ENCODE measurements around the gene TMEM120B.

Gene TMEM120B

DNA sequence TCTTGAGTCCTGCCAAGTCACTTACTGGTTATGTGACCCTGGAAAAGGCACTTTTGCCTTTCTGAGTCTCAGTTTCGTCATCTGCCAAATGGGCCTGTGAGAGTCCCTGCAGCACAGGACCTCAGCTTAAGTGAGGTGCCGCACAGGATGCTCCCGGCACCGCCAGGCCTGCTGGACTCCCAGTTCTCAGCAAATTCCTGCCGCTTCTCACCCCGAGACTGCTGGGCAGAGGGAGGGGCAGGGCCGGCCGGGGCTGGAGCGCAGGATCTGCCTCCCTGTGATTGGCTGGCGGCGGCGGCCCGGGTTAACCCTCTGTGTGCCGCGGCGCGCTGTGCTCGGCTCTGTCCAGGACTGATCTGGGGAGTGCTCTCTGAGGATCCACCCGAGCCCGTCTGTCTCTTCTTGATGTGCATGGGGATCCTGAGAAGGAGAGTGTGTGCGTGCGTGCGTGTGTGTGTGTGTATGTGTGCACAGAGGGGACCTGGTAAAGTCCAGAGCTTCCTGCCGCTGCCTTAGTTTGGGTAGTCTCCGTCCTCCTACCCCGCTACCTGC lies 99.8 kb downstream of the TMEM120B start:
- Histone ChIP-seq H3K27me3 (no peaks in the 10 kb centered on the region), H3K36me3 (peaks cover 76 to 92% (median 85%) of the 10 kb centered on the region in 11 experiments), H3K27ac (peak overlapping the region in 9 of 11 experiments; percentile 50 to 81 (median 70); a peak in 17 of 22 replicates), H3K9me3 (replicated peaks in 1 of 11) (no peaks in the 10 kb centered on the region), H3K4me2 (peak overlapping the region; percentile 89 to 99 (median 96)), H3K4me3 (peak overlapping the region; percentile 53 to 76 (median 64)), H3K4me1 (peaks cover 48 to 61% (median 55%) of the 10 kb centered on the region in 10 experiments), H3K9ac (peak overlapping the region; percentile 68 to 81 (median 77); a peak in 21 of 22 replicates), H4K20me1 (peaks cover 59 to 96% (median 94%) of the 10 kb centered on the region in 11 experiments)
- no peak for TF ChIP-seq Cebpa-rat (IDR thresholded peaks at IDR 0.05)

DNA sequence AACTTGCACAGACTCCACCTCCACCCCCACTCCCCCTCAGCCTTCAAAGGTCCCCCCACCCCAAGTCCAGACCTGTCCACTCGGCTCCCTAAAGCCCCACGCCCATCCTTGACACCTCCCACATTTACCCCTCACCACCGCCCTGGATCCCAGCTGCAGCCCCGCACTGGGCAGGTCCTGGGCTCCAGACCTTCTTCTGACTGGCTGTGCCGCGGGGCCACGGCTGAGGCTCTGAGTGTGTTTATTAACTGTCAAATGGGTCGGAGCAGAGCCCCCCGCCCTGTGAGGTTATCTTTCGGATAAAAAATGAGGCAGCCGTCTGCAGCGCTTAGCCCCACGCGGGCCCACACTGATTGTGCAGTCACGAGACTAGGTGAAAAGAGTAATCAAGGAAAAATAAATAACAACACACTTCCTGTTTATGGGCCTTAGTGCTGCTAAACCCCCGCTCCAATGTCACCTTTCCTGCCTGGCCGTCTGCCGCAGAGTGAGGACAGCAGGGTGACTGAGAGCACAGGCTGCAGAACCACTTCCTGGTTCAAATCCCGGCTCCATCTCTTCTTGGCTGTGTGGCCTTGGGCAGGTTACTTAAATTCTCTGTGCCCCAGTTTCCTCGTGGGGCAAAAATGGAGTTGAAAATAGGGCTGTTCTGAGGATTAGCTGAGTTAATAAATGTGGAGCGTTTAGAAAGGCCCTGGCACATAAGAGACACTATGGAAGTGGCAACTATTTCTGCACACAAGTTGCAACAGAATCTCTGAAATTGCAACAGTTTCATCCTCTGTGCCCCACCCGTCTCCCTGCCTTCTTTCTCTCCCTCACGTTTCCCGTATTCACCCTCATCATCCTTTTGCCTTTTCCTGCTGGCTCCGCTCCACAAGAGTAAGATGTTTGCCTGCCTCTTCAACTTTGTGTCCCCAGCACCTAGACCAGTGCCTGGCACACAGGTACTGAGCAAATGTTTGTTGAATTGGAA lies 100.7 kb downstream of the TMEM120B start:
- peak in 1 of 11 experiments; percentile 51; a peak in 2 of 22 replicates for TF ChIP-seq Cebpa-rat (IDR thresholded peaks at IDR 0.05)
- Histone ChIP-seq H3K4me2 (peak overlapping the region; percentile 89 to 99 (median 96)), H3K36me3 (peaks cover 76 to 92% (median 86%) of the 10 kb centered on the region in 11 experiments), H3K4me3 (peak overlapping the region; percentile 53 to 76 (median 64); a peak in 19 of 20 replicates), H3K9me3 (replicated peaks in 1 of 11) (no peaks in the 10 kb centered on the region), H3K27ac (peak overlapping the region in 9 of 11 experiments; percentile 14 to 81 (median 40); a peak in 14 of 22 replicates), H3K27me3 (no peaks in the 10 kb centered on the region), H3K9ac (peak overlapping the region in 10 of 11 experiments; percentile 43 to 80 (median 76); a peak in 19 of 22 replicates), H3K4me1 (peaks cover 41 to 61% (median 53%) of the 10 kb centered on the region in 10 experiments), H4K20me1 (peaks cover 51 to 94% (median 89%) of the 10 kb centered on the region in 11 experiments)

GRCh38 chr12:121813951-121814350 lies 101.4 kb downstream of the TMEM120B start:
- Histone ChIP-seq H3K9ac (peak overlapping the region in 7 of 11 experiments; percentile 8 to 80 (median 77); a peak in 10 of 22 replicates), H3K27me3 (no peaks in the 10 kb centered on the region), H3K4me1 (peaks cover 36 to 58% (median 54%) of the 10 kb centered on the region in 10 experiments), H3K36me3 (peaks cover 76 to 91% (median 83%) of the 10 kb centered on the region in 11 experiments), H3K27ac (peak overlapping the region in 6 of 11 experiments; percentile 18 to 81 (median 42); a peak in 6 of 22 replicates), H3K4me2 (peak overlapping the region; percentile 89 to 99 (median 96); a peak in 20 of 22 replicates), H4K20me1 (peaks cover 46 to 89% (median 82%) of the 10 kb centered on the region in 11 experiments), H3K4me3 (no peak overlapping the region), H3K9me3 (replicated peaks in 1 of 11) (no peaks in the 10 kb centered on the region)
- 0 out of 22 replicates have a peak, but pooled peaks of 1 of the 11 experiments have one; percentile 8 for TF ChIP-seq Cebpa-rat (IDR thresholded peaks at IDR 0.05)

DNA sequence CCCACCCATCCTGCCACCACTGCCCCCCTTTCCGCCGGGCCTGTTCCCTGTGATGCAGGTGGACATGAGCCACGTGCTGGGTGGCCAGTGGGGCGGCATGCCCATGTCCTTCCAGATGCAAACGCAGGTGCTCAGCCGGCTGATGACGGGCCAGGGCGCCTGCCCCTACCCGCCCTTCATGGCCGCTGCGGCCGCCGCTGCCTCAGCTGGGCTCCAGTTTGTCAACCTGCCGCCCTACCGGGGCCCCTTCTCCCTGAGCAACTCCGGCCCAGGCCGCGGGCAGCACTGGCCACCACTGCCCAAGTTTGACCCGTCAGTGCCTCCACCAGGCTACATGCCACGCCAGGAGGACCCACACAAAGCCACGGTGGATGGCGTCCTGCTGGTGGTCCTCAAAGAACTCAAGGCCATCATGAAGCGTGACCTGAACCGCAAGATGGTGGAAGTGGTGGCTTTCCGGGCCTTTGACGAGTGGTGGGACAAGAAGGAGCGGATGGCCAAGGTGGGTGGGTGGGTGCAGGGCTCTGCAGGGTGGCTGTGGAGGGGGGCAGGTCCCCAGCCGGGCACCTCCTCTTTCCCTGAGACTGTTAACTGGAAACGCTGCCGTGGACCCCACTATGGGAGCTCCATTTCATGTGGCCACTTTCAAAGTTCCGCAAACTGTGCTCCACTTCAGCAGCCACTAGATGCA lies 102.0 kb downstream of the TMEM120B start:
- H4K20me1 ChIP-seq = peaks cover 52 to 89% (median 82%) of the 10 kb centered on the region in 11 experiments
- no peak overlapping the region for H3K9ac ChIP-seq
- no peak overlapping the region for H3K4me2 ChIP-seq
- H3K27ac ChIP-seq = no peak overlapping the region
- peaks cover 76 to 91% (median 83%) of the 10 kb centered on the region in 11 experiments for H3K36me3 ChIP-seq
- no peaks in the 10 kb centered on the region for H3K27me3 ChIP-seq
- TF ChIP-seq Cebpa-rat (IDR thresholded peaks at IDR 0.05) = no peak
- peaks cover 36 to 61% (median 56%) of the 10 kb centered on the region in 10 experiments for H3K4me1 ChIP-seq
- H3K9me3 ChIP-seq (replicated peaks in 1 of 11) = no peaks in the 10 kb centered on the region
- no peak overlapping the region for H3K4me3 ChIP-seq

GRCh38 chr12:121815263-121815662 lies 102.7 kb downstream of the TMEM120B start:
- peaks cover 76 to 91% (median 83%) of the 10 kb centered on the region in 11 experiments for H3K36me3 ChIP-seq
- H4K20me1 ChIP-seq = peaks cover 53 to 89% (median 82%) of the 10 kb centered on the region in 11 experiments
- no peak for TF ChIP-seq Cebpa-rat (IDR thresholded peaks at IDR 0.05)

DNA sequence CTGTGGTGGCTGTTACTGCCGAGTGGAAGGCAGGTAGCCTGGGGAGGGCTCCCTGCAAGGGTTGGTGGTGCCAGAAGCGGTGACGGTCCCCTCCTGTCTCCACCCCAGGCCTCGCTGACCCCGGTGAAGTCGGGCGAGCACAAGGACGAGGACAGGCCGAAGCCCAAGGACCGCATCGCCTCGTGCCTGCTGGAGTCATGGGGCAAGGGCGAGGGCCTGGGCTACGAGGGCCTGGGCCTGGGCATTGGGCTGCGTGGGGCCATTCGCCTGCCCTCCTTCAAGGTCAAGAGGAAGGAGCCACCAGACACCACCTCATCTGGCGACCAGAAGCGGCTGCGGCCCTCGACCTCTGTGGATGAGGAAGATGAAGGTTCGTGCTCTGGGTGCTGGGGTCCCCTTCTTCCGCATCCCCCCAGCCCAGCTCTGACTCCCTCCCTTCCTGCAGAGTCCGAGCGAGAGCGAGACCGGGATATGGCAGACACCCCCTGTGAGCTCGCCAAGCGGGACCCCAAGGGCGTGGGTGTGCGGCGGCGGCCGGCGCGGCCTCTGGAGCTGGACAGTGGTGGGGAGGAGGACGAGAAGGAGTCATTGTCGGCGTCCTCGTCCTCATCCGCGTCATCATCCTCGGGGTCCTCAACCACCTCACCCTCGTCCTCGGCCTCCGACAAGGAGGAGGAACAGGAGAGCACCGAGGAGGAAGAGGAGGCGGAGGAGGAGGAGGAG lies 104.5 kb downstream of the TMEM120B start:
- Histone ChIP-seq H3K27me3 (no peaks in the 10 kb centered on the region), H3K36me3 (peaks cover 82 to 97% (median 91%) of the 10 kb centered on the region in 11 experiments), H3K9ac (peak overlapping the region in 4 of 11 experiments; percentile 10 to 44 (median 22); a peak in 3 of 22 replicates), H3K9me3 (replicated peaks in 1 of 11) (no peaks in the 10 kb centered on the region), H3K4me1 (peaks cover 18 to 42% (median 33%) of the 10 kb centered on the region in 10 experiments), H3K4me2 (no peak overlapping the region; a peak in 1 of 22 replicates), H4K20me1 (peaks cover 35 to 87% (median 79%) of the 10 kb centered on the region in 11 experiments), H3K4me3 (no peak overlapping the region), H3K27ac (peak overlapping the region in 1 of 11 experiments; percentile 35; a peak in 2 of 22 replicates)
- TF ChIP-seq Cebpa-rat (IDR thresholded peaks at IDR 0.05) = no peak

More at GRCh38 chr12:121815263-121815662, 102.7 kb downstream of the TMEM120B start:
- H3K4me1 ChIP-seq = peaks cover 32 to 59% (median 50%) of the 10 kb centered on the region in 10 experiments
- H3K9ac ChIP-seq = no peak overlapping the region
- H3K9me3 ChIP-seq (replicated peaks in 1 of 11) = no peaks in the 10 kb centered on the region
- H3K27me3 ChIP-seq = no peaks in the 10 kb centered on the region
- no peak overlapping the region for H3K4me3 ChIP-seq
- H3K4me2 ChIP-seq = no peak overlapping the region
- H3K27ac ChIP-seq = no peak overlapping the region

- Histone ChIP-seq H3K4me3 (no peak overlapping the region), H3K4me2 (peak overlapping the region in 4 of 11 experiments; percentile 0 to 21 (median 16); a peak in 3 of 22 replicates), H3K27me3 (no peaks in the 10 kb centered on the region), H3K9ac (peak overlapping the region in 4 of 11 experiments; percentile 10 to 44 (median 24); a peak in 3 of 22 replicates), H3K4me1 (peaks cover 14 to 36% (median 28%) of the 10 kb centered on the region in 10 experiments), H3K9me3 (replicated peaks in 1 of 11) (no peaks in the 10 kb centered on the region), H4K20me1 (peaks cover 29 to 87% (median 78%) of the 10 kb centered on the region in 11 experiments), H3K27ac (peak overlapping the region in 1 of 11 experiments; percentile 35; a peak in 2 of 22 replicates), H3K36me3 (peaks cover 88 to 97% (median 93%) of the 10 kb centered on the region in 11 experiments)
- TF ChIP-seq Cebpa-rat (IDR thresholded peaks at IDR 0.05) = no peak
These were observed 105.1 kb downstream of the TMEM120B start for GRCh38 chr12:121817648-121818043.

Data from BLaER1 treated with 17β-estradiol and CSF1 and Interleukin-3, amounts not matched to agents 10 nM and 100 nM (cell line).